IMR-90 (cell line): Measurements from ENCODE around the gene S1PR1. TPM values are rescaled to one million over a fixed set of nuclear protein-coding genes. Genes with fewer than 3 reads are reported as not detected.

ENCODE experiments used
- ATAC-seq: fragments of 200-7000 bp; cut with Tn5 transposase; 2 replicates; pipeline ENCODE4 v1.9.1; 2020; ENCODE audit warnings: low read depth, mild to moderate bottlenecking, moderate library complexity
- Bru-seq: library from RNA; stranded (reverse); fragments of 400-500 nt; gene quantifications from one replicate; lab custom pipeline; 2021; lab: Mats Ljungman, UMichigan
- BruChase-seq, 2 experiments: library from RNA; stranded (reverse); fragments of 400-500 nt; gene quantifications; one replicate each; lab custom pipeline; 2021; lab: Mats Ljungman, UMichigan
- BruUV-seq: library from RNA; stranded (reverse); fragments of 400-500 nt; replicated peaks from 2 replicates; lab custom pipeline; 2021; lab: Mats Ljungman, UMichigan
- CTCF ChIA-PET: fragments of 300-600 bp; formaldehyde crosslinking; extraction: SDS; loops from one replicate; lab custom pipeline; 2021; ENCODE audit warnings: antibody characterized with exemption; lab: Yijun Ruan, JAX
- POLR2A ChIA-PET: fragments of 300-600 bp; sonication (Branson Sonifier 250); formaldehyde crosslinking; loops from one replicate; lab custom pipeline; 2022; ENCODE audit warnings: antibody characterized with exemption; ENCODE audit not compliant: unreplicated experiment; lab: Charles Lee
- DNase-seq: peaks from one replicate; pipeline ENCODE4 v3.0.0; 2013
- H2AFZ ChIP-seq: replicated peaks from 2 replicates; pipeline ENCODE3; 2013; ENCODE audit warnings: low read length, mild to moderate bottlenecking; ENCODE audit not compliant: poor library complexity
- H2AK5ac ChIP-seq: 2 replicates; pipeline ENCODE4 v1.6.1; 2013; ENCODE audit warnings: low read depth, low read length, inconsistent platforms
- H2AK9ac ChIP-seq: replicated peaks from 2 replicates; pipeline ENCODE3; 2013; ENCODE audit warnings: mild to moderate bottlenecking, low read depth, low read length, moderate library complexity; ENCODE audit not compliant: poor library complexity
- H2BK120ac ChIP-seq: 2 replicates; pipeline ENCODE4 v1.6.1; 2013; ENCODE audit warnings: low read depth, low read length, inconsistent platforms
- H2BK15ac ChIP-seq: 3 replicates; pipeline ENCODE4 v1.6.1; 2013; ENCODE audit warnings: low read depth, low read length, inconsistent platforms
- H2BK20ac ChIP-seq: 2 replicates; pipeline ENCODE4 v1.6.1; 2013; ENCODE audit warnings: low read depth, mild to moderate bottlenecking, inconsistent platforms, low read length, moderate library complexity
- H2BK5ac ChIP-seq: 2 replicates; pipeline ENCODE4 v1.6.1; 2013; ENCODE audit warnings: mild to moderate bottlenecking, low read depth, low read length, inconsistent platforms; ENCODE audit not compliant: poor library complexity, severe bottlenecking
- H3K14ac ChIP-seq: replicated peaks from 2 replicates; pipeline ENCODE4 v1.6.1; 2013; ENCODE audit warnings: low read depth, low read length, inconsistent platforms
- H3K18ac ChIP-seq: 2 replicates; pipeline ENCODE4 v1.6.1; 2013; ENCODE audit warnings: low read depth, low read length, control low read depth
- H3K23ac ChIP-seq: 2 replicates; pipeline ENCODE4 v1.6.1; 2013; ENCODE audit warnings: low read depth, low read length, inconsistent platforms
- H3K27ac ChIP-seq: 2 replicates; pipeline ENCODE4 v1.5.1; 2013; ENCODE audit warnings: mild to moderate bottlenecking, control low read depth, low read length; ENCODE audit not compliant: insufficient read depth
- H3K27me3 ChIP-seq: 2 replicates; pipeline ENCODE4 v1.6.1; 2013; ENCODE audit warnings: low read length; ENCODE audit not compliant: control insufficient read depth, insufficient read depth
- H3K36me3 ChIP-seq: 2 replicates; pipeline ENCODE4 v1.6.1; 2013; ENCODE audit warnings: low read length, mixed read lengths; ENCODE audit not compliant: control insufficient read depth, insufficient read depth
- H3K4ac ChIP-seq: 2 replicates; pipeline ENCODE4 v1.6.1; 2013; ENCODE audit warnings: low read depth, low read length, inconsistent platforms
- H3K4me1 ChIP-seq: 2 replicates; pipeline ENCODE4 v1.6.1; 2013; ENCODE audit warnings: low read length, mixed read lengths; ENCODE audit not compliant: control insufficient read depth, insufficient read depth
- H3K4me2 ChIP-seq: 2 replicates; pipeline ENCODE4 v1.6.1; 2013; ENCODE audit warnings: low read depth, mild to moderate bottlenecking, control low read depth, low read length, moderate library complexity
- H3K4me3 ChIP-seq: 2 replicates; pipeline ENCODE4 v1.5.1; 2013; ENCODE audit warnings: low read depth, mild to moderate bottlenecking, control low read depth, low read length, moderate library complexity; ENCODE audit not compliant: insufficient read depth
- H3K56ac ChIP-seq: 2 replicates; pipeline ENCODE4 v1.6.1; 2013; ENCODE audit warnings: low read length, inconsistent platforms; ENCODE audit not compliant: insufficient read depth; ENCODE audit errors: extremely low read depth
- H3K79me1 ChIP-seq, 2 experiments: 2 replicates each; pipeline ENCODE4 v1.6.1; 2013; ENCODE audit warnings: low read length in 2 of 2, inconsistent platforms in 1 of 2, low read depth in 1 of 2
- H3K9ac ChIP-seq: 2 replicates; pipeline ENCODE4 v1.6.1; 2013; ENCODE audit warnings: low read depth, low read length, control low read depth
- H3K9me1 ChIP-seq: 2 replicates; pipeline ENCODE4 v1.6.1; 2013; ENCODE audit warnings: low read length, inconsistent platforms; ENCODE audit not compliant: insufficient read depth
- H3K9me3 ChIP-seq: 2 replicates; pipeline ENCODE4 v1.6.1; 2013; ENCODE audit warnings: low read length; ENCODE audit not compliant: control insufficient read depth, insufficient read depth
- H4K20me1 ChIP-seq: 2 replicates; pipeline ENCODE4 v1.6.1; 2013; ENCODE audit warnings: low read length, inconsistent platforms; ENCODE audit not compliant: insufficient read depth
- H4K5ac ChIP-seq: 2 replicates; pipeline ENCODE4 v1.6.1; 2013; ENCODE audit warnings: mild to moderate bottlenecking, low read depth, low read length, control low read depth
- H4K8ac ChIP-seq, 2 experiments: 2 replicates each; pipeline ENCODE4 v1.6.1; 2013; ENCODE audit warnings: low read depth in 2 of 2, low read length in 2 of 2, control low read depth in 1 of 2, inconsistent platforms in 1 of 2
- H4K91ac ChIP-seq: 2 replicates; pipeline ENCODE4 v1.6.1; 2013; ENCODE audit warnings: low read depth, low read length, inconsistent platforms; ENCODE audit not compliant: insufficient read depth
- CEBPB ChIP-seq: IDR thresholded peaks from 2 replicates; pipeline ENCODE4 v1.6.1; 2012; ENCODE audit warnings: low read depth, low read length, improper control_type of control experiment
- CTCF ChIP-seq: conservative IDR thresholded peaks from 2 replicates; pipeline ENCODE4 v1.5.1; 2012; ENCODE audit warnings: mild to moderate bottlenecking, low read depth, low read length, improper control_type of control experiment
- MAZ ChIP-seq: IDR thresholded peaks from 2 replicates; pipeline ENCODE4 v1.6.1; 2012; ENCODE audit warnings: low read depth, mild to moderate bottlenecking, low read length, improper control_type of control experiment, moderate library complexity, borderline replicate concordance
- NFE2L2 ChIP-seq: fragments of 150-350 bp; IDR thresholded peaks from 2 replicates; pipeline ENCODE4 v1.6.1; 2016; ENCODE audit warnings: low read depth, mild to moderate bottlenecking, low read length
- RAD21 ChIP-seq: IDR thresholded peaks from 2 replicates; pipeline ENCODE4 v1.6.1; 2012; ENCODE audit warnings: low read length, improper control_type of control experiment
- RCOR1 ChIP-seq: IDR thresholded peaks from 2 replicates; pipeline ENCODE4 v1.6.1; 2012; ENCODE audit warnings: mild to moderate bottlenecking, low read length, improper control_type of control experiment; ENCODE audit not compliant: insufficient replicate concordance
- RFX5 ChIP-seq: IDR thresholded peaks from 2 replicates; pipeline ENCODE4 v1.8.0; 2012; ENCODE audit warnings: low read depth, mild to moderate bottlenecking, low read length, moderate library complexity
- SMC3 ChIP-seq: fragments of 150-350 bp; IDR thresholded peaks from 2 replicates; pipeline ENCODE4 v1.6.1; 2016; ENCODE audit warnings: low read depth, mild to moderate bottlenecking, antibody characterized with exemption, low read length, moderate library complexity
- WGBS, 2 experiments: methylation state at CpG; one replicate each; pipeline versions ENCODE4 v1.1.5 to v1.1.7; 2013; ENCODE audit warnings: missing lambda C conversion rate in 2 of 2; ENCODE audit not compliant: insufficient read length in 1 of 2; ENCODE audit errors: extremely low coverage in 2 of 2; 5-methylcytosine and 5-hydroxymethylcytosine counted together
- dilution Hi-C: fragments of 300-500 bp; cut with HindIII; formaldehyde crosslinking; loops from one replicate; pipeline ENCODE4 v1.14.3; 2018; ENCODE audit warnings: low sequenced_read_pairs; ENCODE audit not compliant: unreplicated experiment
- in situ Hi-C: fragments of 300-500 bp; cut with MboI; formaldehyde crosslinking; loops from 3 replicates; pipeline ENCODE4 v1.14.3; 2019; ENCODE audit warnings: low sequenced_read_pairs, inconsistent platforms, mixed read lengths
- intact Hi-C: fragments of 100-400 bp; cut with micrococcal nuclease; formaldehyde crosslinking; loops from 2 replicates; pipeline ENCODE4 v1.10.0; 2022
- long read RNA-seq: library from polyadenylated mRNA; unstranded; transcript quantifications from one replicate; pipeline ENCODE4 v2.0.0, GENCODE V29; 2021; ENCODE audit not compliant: unreplicated experiment
- polyA plus RNA-seq, 3 experiments: library from polyadenylated mRNA; depleted of rRNA; stranded (reverse); fragments of >200 nt; gene quantifications; 2 replicates each; pipeline ENCODE4 v1.2.3, GENCODE V29; 2012; ENCODE audit warnings: low replicate concordance in 1 of 3
- total RNA-seq: library from RNA; depleted of rRNA; stranded (reverse); fragments of >200 nt; gene quantifications from 2 replicates; pipeline ENCODE4 v1.2.3, GENCODE V29; 2012; rRNA removed

S1PR1 gene
- total RNA-seq: 12.5 and 12.9 TPM in 2 replicates
- polyA plus RNA-seq (2012; rRNA removed): 14.1 and 15.6 TPM in 2 replicates
- 6.3 and 10.1 TPM in 2 replicates for polyA plus RNA-seq (2012; cell fraction: cytosol; rRNA removed)
- polyA plus RNA-seq (2012; cell fraction: nucleus; rRNA removed; ENCODE audit: low replicate concordance): 6.1 TPM in 2 replicates
- percentile 52 among the genes with signal in this experiment for Bru-seq, nascent RNA
- percentile 49 among the genes with signal in this experiment for BruChase-seq, experiment 1, labeled RNA remaining after a 6-hour chase
- BruChase-seq, experiment 2, labeled RNA remaining after a 2-hour chase: percentile 76 among the genes with signal in this experiment
- long read RNA-seq, transcript S1PR1-201 (2 exons, 2,909 nt): major isoform, 18 of 25 reads
- long read RNA-seq, partial matches to known transcripts: 6 of 25 reads
- long read RNA-seq, other reads (novel, unspliced or antisense): 0 of 25 reads

GRCh38 chr1:101236516-101237228, at the start of gene S1PR1:
TSS of gene S1PR1 (plus strand) at chr1:101237019. CDS start at chr1:101238985, 1,966 bp downstream.
- in situ Hi-C loops (loop anchor here (25.0 kb wide), 1 partner anchor 199 kb away; the partner anchor contains the start of gene DPH5), dilution Hi-C loops (no loop called here), intact Hi-C loops (loop anchor here (1.0 to 5.0 kb wide), 5 partner anchors 54 to 247 kb away; no protein-coding TSS in a partner anchor)
- peak within 1 kb of the TSS; percentile 33; the same call in 1 of the 2 replicates for H4K91ac ChIP-seq
- DNase-seq: peak; percentile 69
- H2AFZ ChIP-seq: peak within 1 kb of the TSS; percentile 97
- peak within 1 kb of the TSS; percentile 80 for H3K27ac ChIP-seq
- no peak within 1 kb of the TSS; the same call in 1 of the 2 replicates for H4K5ac ChIP-seq
- H2AK5ac ChIP-seq: no peak within 1 kb of the TSS
- no TSS peak for BruUV-seq
- H2AK9ac ChIP-seq: peak within 1 kb of the TSS; percentile 68
- H2BK120ac ChIP-seq: peak within 1 kb of the TSS; percentile 72
- peaks cover 0 to 11% of the 10 kb centered on the region in 2 experiments; a peak in 1 of 4 replicates for H3K79me1 ChIP-seq
- H3K9ac ChIP-seq: peak within 1 kb of the TSS; percentile 63
- peak within 1 kb of the TSS; percentile 21; the same call in 1 of the 2 replicates for H3K56ac ChIP-seq
- H3K4me3 ChIP-seq: peak within 1 kb of the TSS; percentile 54
- no peaks in the 10 kb centered on the region for H3K4me1 ChIP-seq
- H3K9me3 ChIP-seq: no peaks in the 10 kb centered on the region
- 0% methylated on average over 27 of the region's 46 CpGs; no CpG with 5 or more reads in 1 of the 2 experiments for WGBS, 2 experiments
- TF ChIP-seq RCOR1 (no peak), NFE2L2 (no peak), SMC3 (no peak), MAZ (0 out of 2 replicates have a peak, but pooled peaks have one; percentile 10), RFX5 (no peak), CEBPB (no peak), CTCF (no peak), RAD21 (no peak)
- 0 out of 2 replicates have a peak, but pooled peaks cover 4% of the 10 kb centered on the region for H3K9me1 ChIP-seq
- H3K4me2 ChIP-seq: peak within 1 kb of the TSS; percentile 90
- peak within 1 kb of the TSS; percentile 75 for H3K4ac ChIP-seq
- POLR2A ChIA-PET: interaction anchor here (0.6 to 0.7 kb wide), 2 partner anchors 80 to 285 kb away, joined by 3 to 6 read pairs; no protein-coding TSS in a partner anchor
- peak within 1 kb of the TSS; percentile 88 for H3K14ac ChIP-seq
- CTCF ChIA-PET: interaction anchor here (0.6 kb wide), 2 partner anchors 311 to 352 kb away, joined by 4 read pairs; no protein-coding TSS in a partner anchor
- H3K36me3 ChIP-seq: peaks cover 13% of the 10 kb centered on the region
- H2BK15ac ChIP-seq: peak within 1 kb of the TSS; percentile 67; the same call in 1 of the 3 replicates
- H3K18ac ChIP-seq: peak within 1 kb of the TSS; percentile 17
- no peaks in the 10 kb centered on the region; the same call in 1 of the 2 replicates for H3K27me3 ChIP-seq
- 0 out of 2 replicates have a peak within 1 kb of the TSS, but pooled peaks have one; percentile 8 for H2BK20ac ChIP-seq
- peaks cover 3% of the 10 kb centered on the region; the same call in 1 of the 2 replicates for H4K20me1 ChIP-seq
- ATAC-seq: peak; percentile 67
- H4K8ac ChIP-seq: peak within 1 kb of the TSS; percentile 9 to 82; a peak in 2 of 4 replicates
- H2BK5ac ChIP-seq: peak within 1 kb of the TSS; percentile 27
- peak within 1 kb of the TSS; percentile 93 for H3K23ac ChIP-seq
